WTC11 (cell line): ENCODE measurements around the gene FSTL1. TPM values are rescaled to one million over a fixed set of nuclear protein-coding genes. Genes with fewer than 3 reads are reported as not detected.

Source experiments
- ATAC-seq: fragments of 200-7000 bp; cut with Tn5 transposase; 2 replicates; pipeline ENCODE4 v1.10.0; 2021; ENCODE audit warnings: mild to moderate bottlenecking, moderate library complexity
- CTCF ChIA-PET: fragments of 300-600 bp; sonication (Branson Sonifier 250); formaldehyde crosslinking; loops from one replicate; lab custom pipeline; 2021; ENCODE audit warnings: antibody characterized with exemption; lab: Charles Lee
- POLR2A ChIA-PET: fragments of 350-600 bp; sonication (Branson Sonifier 250); formaldehyde crosslinking; loops from one replicate; lab custom pipeline; 2021; ENCODE audit warnings: antibody characterized with exemption; lab: Charles Lee
- DNase-seq: peaks from one replicate; pipeline ENCODE4 v3.0.0; 2021; ENCODE audit warnings: low spot score
- H3K27ac Mint-ChIP-seq: 2 replicates; pipeline ENCODE4 v1.8.0; 2021; ENCODE audit warnings: mixed read lengths
- H3K27me3 Mint-ChIP-seq: 2 replicates; pipeline ENCODE4 v1.8.0; 2021; ENCODE audit warnings: low read depth, mild to moderate bottlenecking, moderate library complexity, mixed read lengths
- H3K36me3 Mint-ChIP-seq: 2 replicates; pipeline ENCODE4 v1.8.0; 2021; ENCODE audit warnings: mixed read lengths
- H3K4me1 Mint-ChIP-seq: 2 replicates; pipeline ENCODE4 v1.8.0; 2022; ENCODE audit warnings: mixed read lengths
- H3K4me3 Mint-ChIP-seq: 2 replicates; pipeline ENCODE4 v1.8.0; 2021; ENCODE audit warnings: mild to moderate bottlenecking, moderate library complexity, mixed read lengths
- H3K9me3 Mint-ChIP-seq: 2 replicates; pipeline ENCODE4 v1.8.0; 2021; ENCODE audit warnings: mixed read lengths
- GABPB1 ChIP-seq: sonication (generic); formaldehyde crosslinking; IDR thresholded peaks from 2 replicates; pipeline ENCODE4 v1.8.1; 2023; ENCODE audit warnings: mild to moderate bottlenecking, missing genetic modification reagents
- HMGA2 ChIP-seq: fragments of 250-450 bp; sonication (Bioruptor Pico); IDR thresholded peaks from 2 replicates; pipeline ENCODE4 v1.4.0; 2021; ENCODE audit warnings: mild to moderate bottlenecking, moderate library complexity
- JAZF1 ChIP-seq: fragments of 250-450 bp; sonication (Bioruptor Pico); IDR thresholded peaks from 2 replicates; pipeline ENCODE4 v1.9.0; 2021; ENCODE audit warnings: moderate library complexity, mild to moderate bottlenecking, inconsistent platforms
- NR1H2 ChIP-seq: sonication (generic); formaldehyde crosslinking; IDR thresholded peaks from 2 replicates; pipeline ENCODE4 v1.9.0; 2021; ENCODE audit warnings: mild to moderate bottlenecking, moderate library complexity, missing genetic modification reagents
- NR3C1 ChIP-seq: sonication (generic); formaldehyde crosslinking; conservative IDR thresholded peaks from 2 replicates; pipeline ENCODE4 v1.8.1; 2023; ENCODE audit warnings: low read depth, mild to moderate bottlenecking, missing genetic modification reagents
- SMAD4 ChIP-seq: sonication (generic); formaldehyde crosslinking; IDR thresholded peaks from 2 replicates; pipeline ENCODE4 v1.8.0; 2022; ENCODE audit warnings: mild to moderate bottlenecking, missing genetic modification reagents
- SP1 ChIP-seq: sonication (generic); formaldehyde crosslinking; conservative IDR thresholded peaks from 2 replicates; pipeline ENCODE4 v1.8.1; 2022; ENCODE audit warnings: missing genetic modification reagents
- ZNF138 ChIP-seq: sonication (generic); formaldehyde crosslinking; conservative IDR thresholded peaks from 2 replicates; pipeline ENCODE4 v1.8.1; 2022; ENCODE audit warnings: mild to moderate bottlenecking, moderate library complexity, missing genetic modification reagents
- total RNA-seq: library from RNA; stranded (reverse); gene quantifications from 3 replicates; pipeline ENCODE4 v1.2.3, GENCODE V29; 2021
- TF ChIP-seq, protein P1 (sequence below): sonication (generic); formaldehyde crosslinking; IDR thresholded peaks from 2 replicates; pipeline ENCODE4 v1.8.0; 2023; ENCODE audit warnings: missing genetic modification reagents
- TF ChIP-seq, protein P2 (sequence below): sonication (generic); formaldehyde crosslinking; IDR thresholded peaks from 2 replicates; pipeline ENCODE4 v1.8.1; 2023; ENCODE audit warnings: mild to moderate bottlenecking, missing genetic modification reagents, moderate library complexity
- TF ChIP-seq, protein P3 (sequence below): sonication (generic); formaldehyde crosslinking; IDR thresholded peaks from 2 replicates; pipeline ENCODE4 v1.8.0; 2023; ENCODE audit warnings: missing genetic modification reagents, mild to moderate bottlenecking, borderline replicate concordance
- TF ChIP-seq, protein P4 (sequence below): fragments of 250-450 bp; sonication (Bioruptor Pico); IDR thresholded peaks from 2 replicates; pipeline ENCODE4 v1.8.0; 2021; ENCODE audit warnings: mild to moderate bottlenecking
- TF ChIP-seq, protein P5 (sequence below): fragments of 200-600 bp; IDR thresholded peaks from 2 replicates; pipeline ENCODE4 v1.8.0; 2022; ENCODE audit warnings: antibody characterized with exemption
- TF ChIP-seq, protein P6 (sequence below): fragments of 250-450 bp; sonication (Bioruptor Pico); conservative IDR thresholded peaks from 2 replicates; pipeline ENCODE4 v1.9.0; 2021; ENCODE audit warnings: mild to moderate bottlenecking
- TF ChIP-seq, protein P7 (sequence below): fragments of 250-450 bp; sonication (Bioruptor Pico); IDR thresholded peaks from 2 replicates; pipeline ENCODE4 v1.9.0; 2021; ENCODE audit warnings: mild to moderate bottlenecking, borderline replicate concordance
- TF ChIP-seq, protein P8 (sequence below): fragments of 250-450 bp; sonication (Bioruptor Pico); IDR thresholded peaks from 2 replicates; pipeline ENCODE4 v2.1.2; 2022; ENCODE audit warnings: mild to moderate bottlenecking, moderate library complexity

Gene FSTL1
- total RNA-seq, 1 experiment from 2014 or later: 271 TPM

DNA sequence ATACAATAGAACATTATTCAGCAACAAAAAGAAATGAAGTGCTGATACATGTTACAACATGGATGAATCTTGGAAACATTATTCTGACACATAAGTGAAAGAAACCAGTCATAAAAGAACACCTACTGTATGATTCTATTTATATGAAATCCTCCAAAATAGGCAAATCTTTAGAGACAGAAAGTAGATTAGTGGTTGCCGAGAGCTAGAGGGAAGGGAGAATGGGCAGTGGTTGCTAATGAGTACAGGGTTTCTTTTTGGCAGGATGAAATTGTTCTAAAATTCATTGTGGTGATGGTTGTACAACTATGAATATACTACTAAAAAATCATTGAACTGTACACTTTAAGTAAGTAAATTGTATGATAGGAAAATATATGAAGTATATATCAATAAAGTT, 95.3 kb downstream of the FSTL1 start:
- Mint-ChIP-seq H3K4me3 (no peak overlapping the region), H3K4me1 (no peaks in the 10 kb centered on the region; the same call in 1 of the 2 replicates), H3K27ac (no peak overlapping the region), H3K36me3 (no peaks in the 10 kb centered on the region), H3K9me3 (no peaks in the 10 kb centered on the region), H3K27me3 (peaks cover 2% of the 10 kb centered on the region)
- POLR2A ChIA-PET: no interaction called here
- TF ChIP-seq, protein P1, sequence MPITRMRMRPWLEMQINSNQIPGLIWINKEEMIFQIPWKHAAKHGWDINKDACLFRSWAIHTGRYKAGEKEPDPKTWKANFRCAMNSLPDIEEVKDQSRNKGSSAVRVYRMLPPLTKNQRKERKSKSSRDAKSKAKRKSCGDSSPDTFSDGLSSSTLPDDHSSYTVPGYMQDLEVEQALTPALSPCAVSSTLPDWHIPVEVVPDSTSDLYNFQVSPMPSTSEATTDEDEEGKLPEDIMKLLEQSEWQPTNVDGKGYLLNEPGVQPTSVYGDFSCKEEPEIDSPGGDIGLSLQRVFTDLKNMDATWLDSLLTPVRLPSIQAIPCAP (CRISPR knock-in tag): no peak
- TF ChIP-seq, protein P2, sequence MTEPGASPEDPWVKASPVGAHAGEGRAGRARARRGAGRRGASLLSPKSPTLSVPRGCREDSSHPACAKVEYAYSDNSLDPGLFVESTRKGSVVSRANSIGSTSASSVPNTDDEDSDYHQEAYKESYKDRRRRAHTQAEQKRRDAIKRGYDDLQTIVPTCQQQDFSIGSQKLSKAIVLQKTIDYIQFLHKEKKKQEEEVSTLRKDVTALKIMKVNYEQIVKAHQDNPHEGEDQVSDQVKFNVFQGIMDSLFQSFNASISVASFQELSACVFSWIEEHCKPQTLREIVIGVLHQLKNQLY (CRISPR knock-in tag): no peak
- TF ChIP-seq JAZF1 (CRISPR knock-in tag) (no peak), NR1H2 (CRISPR knock-in tag) (no peak), ZNF138 (no peak)
- CTCF ChIA-PET: no interaction called here
- DNase-seq: no peak
- ATAC-seq: no peak

DNA sequence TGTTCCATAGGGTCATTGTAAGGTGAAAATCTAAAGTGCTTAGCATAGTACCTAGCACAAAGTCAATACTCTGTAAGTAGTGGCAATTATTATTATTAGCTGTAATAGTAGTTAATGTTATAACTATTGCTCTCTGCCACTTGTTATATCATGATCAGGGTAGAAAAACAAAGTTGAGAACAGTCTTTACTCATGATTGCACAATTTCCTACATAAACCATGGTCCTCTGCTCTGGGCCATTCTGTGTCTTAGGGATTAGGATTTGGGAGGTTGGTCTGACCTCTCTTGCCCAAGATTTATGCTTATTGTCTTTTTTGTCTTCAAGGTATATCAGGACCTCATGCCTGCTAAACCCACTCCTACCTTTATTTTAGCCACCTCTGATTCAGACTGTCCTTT, 97.3 kb downstream of the FSTL1 start:
- DNase-seq (no peak), ATAC-seq (no peak)
- H3K4me1 Mint-ChIP-seq: peaks cover 10% of the 10 kb centered on the region
- ChIA-PET CTCF (no interaction called here), POLR2A (interaction anchor here (0.7 kb wide), 1 partner anchor 152 kb away, joined by 3 read pairs; no protein-coding TSS in a partner anchor)
- no peaks in the 10 kb centered on the region for H3K9me3 Mint-ChIP-seq
- no peak overlapping the region for H3K27ac Mint-ChIP-seq
- peaks cover 11% of the 10 kb centered on the region for H3K27me3 Mint-ChIP-seq
- no peaks in the 10 kb centered on the region for H3K36me3 Mint-ChIP-seq
- H3K4me3 Mint-ChIP-seq: no peak overlapping the region
- no peak for TF ChIP-seq HMGA2 (CRISPR knock-in tag)
- TF ChIP-seq NR3C1 (CRISPR knock-in tag): no peak
- no peak for TF ChIP-seq GABPB1 (CRISPR knock-in tag)
- TF ChIP-seq, protein P3, sequence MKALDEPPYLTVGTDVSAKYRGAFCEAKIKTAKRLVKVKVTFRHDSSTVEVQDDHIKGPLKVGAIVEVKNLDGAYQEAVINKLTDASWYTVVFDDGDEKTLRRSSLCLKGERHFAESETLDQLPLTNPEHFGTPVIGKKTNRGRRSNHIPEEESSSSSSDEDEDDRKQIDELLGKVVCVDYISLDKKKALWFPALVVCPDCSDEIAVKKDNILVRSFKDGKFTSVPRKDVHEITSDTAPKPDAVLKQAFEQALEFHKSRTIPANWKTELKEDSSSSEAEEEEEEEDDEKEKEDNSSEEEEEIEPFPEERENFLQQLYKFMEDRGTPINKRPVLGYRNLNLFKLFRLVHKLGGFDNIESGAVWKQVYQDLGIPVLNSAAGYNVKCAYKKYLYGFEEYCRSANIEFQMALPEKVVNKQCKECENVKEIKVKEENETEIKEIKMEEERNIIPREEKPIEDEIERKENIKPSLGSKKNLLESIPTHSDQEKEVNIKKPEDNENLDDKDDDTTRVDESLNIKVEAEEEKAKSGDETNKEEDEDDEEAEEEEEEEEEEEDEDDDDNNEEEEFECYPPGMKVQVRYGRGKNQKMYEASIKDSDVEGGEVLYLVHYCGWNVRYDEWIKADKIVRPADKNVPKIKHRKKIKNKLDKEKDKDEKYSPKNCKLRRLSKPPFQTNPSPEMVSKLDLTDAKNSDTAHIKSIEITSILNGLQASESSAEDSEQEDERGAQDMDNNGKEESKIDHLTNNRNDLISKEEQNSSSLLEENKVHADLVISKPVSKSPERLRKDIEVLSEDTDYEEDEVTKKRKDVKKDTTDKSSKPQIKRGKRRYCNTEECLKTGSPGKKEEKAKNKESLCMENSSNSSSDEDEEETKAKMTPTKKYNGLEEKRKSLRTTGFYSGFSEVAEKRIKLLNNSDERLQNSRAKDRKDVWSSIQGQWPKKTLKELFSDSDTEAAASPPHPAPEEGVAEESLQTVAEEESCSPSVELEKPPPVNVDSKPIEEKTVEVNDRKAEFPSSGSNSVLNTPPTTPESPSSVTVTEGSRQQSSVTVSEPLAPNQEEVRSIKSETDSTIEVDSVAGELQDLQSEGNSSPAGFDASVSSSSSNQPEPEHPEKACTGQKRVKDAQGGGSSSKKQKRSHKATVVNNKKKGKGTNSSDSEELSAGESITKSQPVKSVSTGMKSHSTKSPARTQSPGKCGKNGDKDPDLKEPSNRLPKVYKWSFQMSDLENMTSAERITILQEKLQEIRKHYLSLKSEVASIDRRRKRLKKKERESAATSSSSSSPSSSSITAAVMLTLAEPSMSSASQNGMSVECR (CRISPR knock-in tag): no peak
- TF ChIP-seq, protein P4, sequence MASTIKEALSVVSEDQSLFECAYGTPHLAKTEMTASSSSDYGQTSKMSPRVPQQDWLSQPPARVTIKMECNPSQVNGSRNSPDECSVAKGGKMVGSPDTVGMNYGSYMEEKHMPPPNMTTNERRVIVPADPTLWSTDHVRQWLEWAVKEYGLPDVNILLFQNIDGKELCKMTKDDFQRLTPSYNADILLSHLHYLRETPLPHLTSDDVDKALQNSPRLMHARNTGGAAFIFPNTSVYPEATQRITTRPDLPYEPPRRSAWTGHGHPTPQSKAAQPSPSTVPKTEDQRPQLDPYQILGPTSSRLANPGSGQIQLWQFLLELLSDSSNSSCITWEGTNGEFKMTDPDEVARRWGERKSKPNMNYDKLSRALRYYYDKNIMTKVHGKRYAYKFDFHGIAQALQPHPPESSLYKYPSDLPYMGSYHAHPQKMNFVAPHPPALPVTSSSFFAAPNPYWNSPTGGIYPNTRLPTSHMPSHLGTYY: no peak
- TF ChIP-seq SMAD4: no peak
- TF ChIP-seq, protein P5, sequence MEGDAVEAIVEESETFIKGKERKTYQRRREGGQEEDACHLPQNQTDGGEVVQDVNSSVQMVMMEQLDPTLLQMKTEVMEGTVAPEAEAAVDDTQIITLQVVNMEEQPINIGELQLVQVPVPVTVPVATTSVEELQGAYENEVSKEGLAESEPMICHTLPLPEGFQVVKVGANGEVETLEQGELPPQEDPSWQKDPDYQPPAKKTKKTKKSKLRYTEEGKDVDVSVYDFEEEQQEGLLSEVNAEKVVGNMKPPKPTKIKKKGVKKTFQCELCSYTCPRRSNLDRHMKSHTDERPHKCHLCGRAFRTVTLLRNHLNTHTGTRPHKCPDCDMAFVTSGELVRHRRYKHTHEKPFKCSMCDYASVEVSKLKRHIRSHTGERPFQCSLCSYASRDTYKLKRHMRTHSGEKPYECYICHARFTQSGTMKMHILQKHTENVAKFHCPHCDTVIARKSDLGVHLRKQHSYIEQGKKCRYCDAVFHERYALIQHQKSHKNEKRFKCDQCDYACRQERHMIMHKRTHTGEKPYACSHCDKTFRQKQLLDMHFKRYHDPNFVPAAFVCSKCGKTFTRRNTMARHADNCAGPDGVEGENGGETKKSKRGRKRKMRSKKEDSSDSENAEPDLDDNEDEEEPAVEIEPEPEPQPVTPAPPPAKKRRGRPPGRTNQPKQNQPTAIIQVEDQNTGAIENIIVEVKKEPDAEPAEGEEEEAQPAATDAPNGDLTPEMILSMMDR: no peak
- TF ChIP-seq SP1 (CRISPR knock-in tag): no peak
- TF ChIP-seq, protein P6, sequence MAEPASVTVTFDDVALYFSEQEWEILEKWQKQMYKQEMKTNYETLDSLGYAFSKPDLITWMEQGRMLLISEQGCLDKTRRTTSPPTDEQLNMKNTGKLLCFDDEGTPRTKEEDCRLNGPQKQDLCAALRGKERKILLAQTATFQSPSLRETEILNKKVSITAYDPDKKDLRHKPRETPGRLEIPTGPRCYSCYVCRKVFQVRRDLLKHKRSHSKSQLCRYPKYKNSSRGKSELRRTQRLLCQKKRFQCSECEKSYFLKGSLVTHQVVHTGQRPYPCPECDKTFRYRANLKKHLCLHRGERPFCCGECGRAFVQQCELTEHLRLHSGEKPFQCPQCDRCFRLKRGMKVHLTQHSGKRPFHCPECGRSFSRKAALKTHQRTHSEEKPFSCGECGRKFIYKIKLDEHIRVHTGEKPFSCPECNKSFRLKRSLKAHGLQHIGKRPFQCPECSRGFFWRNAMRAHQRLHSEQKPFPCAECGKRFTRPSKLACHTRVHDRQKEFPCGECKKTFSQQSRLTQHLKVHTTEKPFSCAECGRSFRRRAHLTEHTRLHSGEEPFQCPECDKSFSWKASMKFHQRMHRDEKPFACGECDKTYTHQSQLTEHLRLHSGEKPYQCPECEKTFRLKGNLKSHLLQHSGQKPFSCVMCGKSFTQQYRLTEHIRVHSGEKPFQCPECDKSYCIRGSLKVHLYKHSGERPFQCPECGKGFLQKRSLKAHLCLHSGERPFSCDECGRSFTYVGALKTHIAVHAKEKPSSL (CRISPR knock-in tag): no peak
- TF ChIP-seq, protein P7, sequence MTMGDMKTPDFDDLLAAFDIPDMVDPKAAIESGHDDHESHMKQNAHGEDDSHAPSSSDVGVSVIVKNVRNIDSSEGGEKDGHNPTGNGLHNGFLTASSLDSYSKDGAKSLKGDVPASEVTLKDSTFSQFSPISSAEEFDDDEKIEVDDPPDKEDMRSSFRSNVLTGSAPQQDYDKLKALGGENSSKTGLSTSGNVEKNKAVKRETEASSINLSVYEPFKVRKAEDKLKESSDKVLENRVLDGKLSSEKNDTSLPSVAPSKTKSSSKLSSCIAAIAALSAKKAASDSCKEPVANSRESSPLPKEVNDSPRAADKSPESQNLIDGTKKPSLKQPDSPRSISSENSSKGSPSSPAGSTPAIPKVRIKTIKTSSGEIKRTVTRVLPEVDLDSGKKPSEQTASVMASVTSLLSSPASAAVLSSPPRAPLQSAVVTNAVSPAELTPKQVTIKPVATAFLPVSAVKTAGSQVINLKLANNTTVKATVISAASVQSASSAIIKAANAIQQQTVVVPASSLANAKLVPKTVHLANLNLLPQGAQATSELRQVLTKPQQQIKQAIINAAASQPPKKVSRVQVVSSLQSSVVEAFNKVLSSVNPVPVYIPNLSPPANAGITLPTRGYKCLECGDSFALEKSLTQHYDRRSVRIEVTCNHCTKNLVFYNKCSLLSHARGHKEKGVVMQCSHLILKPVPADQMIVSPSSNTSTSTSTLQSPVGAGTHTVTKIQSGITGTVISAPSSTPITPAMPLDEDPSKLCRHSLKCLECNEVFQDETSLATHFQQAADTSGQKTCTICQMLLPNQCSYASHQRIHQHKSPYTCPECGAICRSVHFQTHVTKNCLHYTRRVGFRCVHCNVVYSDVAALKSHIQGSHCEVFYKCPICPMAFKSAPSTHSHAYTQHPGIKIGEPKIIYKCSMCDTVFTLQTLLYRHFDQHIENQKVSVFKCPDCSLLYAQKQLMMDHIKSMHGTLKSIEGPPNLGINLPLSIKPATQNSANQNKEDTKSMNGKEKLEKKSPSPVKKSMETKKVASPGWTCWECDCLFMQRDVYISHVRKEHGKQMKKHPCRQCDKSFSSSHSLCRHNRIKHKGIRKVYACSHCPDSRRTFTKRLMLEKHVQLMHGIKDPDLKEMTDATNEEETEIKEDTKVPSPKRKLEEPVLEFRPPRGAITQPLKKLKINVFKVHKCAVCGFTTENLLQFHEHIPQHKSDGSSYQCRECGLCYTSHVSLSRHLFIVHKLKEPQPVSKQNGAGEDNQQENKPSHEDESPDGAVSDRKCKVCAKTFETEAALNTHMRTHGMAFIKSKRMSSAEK (CRISPR knock-in tag): no peak
- TF ChIP-seq NR1H2 (CRISPR knock-in tag): no peak
- TF ChIP-seq, protein P8, sequence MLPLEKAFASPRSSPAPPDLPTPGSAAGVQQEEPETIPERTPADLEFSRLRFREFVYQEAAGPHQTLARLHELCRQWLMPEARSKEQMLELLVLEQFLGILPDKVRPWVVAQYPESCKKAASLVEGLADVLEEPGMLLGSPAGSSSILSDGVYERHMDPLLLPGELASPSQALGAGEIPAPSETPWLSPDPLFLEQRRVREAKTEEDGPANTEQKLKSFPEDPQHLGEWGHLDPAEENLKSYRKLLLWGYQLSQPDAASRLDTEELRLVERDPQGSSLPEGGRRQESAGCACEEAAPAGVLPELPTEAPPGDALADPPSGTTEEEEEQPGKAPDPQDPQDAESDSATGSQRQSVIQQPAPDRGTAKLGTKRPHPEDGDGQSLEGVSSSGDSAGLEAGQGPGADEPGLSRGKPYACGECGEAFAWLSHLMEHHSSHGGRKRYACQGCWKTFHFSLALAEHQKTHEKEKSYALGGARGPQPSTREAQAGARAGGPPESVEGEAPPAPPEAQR (CRISPR knock-in tag): no peak
- TF ChIP-seq, protein P2 (CRISPR knock-in tag): no peak
